OCI-LY1 (cell line): ENCODE data around the gene EEF1E1.

Experiments used
- CTCF ChIP-seq: fragments of 200-600 bp; sonication (generic), shearing (Covaris generic); IDR thresholded peaks from 2 replicates; pipeline ENCODE4 v1.5.1; 2017; ENCODE audit warnings: mild to moderate bottlenecking, antibody characterized with exemption, low read length, moderate library complexity, mixed read lengths
- EZH2 ChIP-seq: fragments of 200-600 bp; sonication (generic), shearing (Covaris generic); IDR thresholded peaks from 2 replicates; pipeline ENCODE4 v1.8.0; 2017; ENCODE audit warnings: borderline replicate concordance, mixed run types, mild to moderate bottlenecking, antibody characterized with exemption, low read length, moderate library complexity, mixed read lengths

DNA sequence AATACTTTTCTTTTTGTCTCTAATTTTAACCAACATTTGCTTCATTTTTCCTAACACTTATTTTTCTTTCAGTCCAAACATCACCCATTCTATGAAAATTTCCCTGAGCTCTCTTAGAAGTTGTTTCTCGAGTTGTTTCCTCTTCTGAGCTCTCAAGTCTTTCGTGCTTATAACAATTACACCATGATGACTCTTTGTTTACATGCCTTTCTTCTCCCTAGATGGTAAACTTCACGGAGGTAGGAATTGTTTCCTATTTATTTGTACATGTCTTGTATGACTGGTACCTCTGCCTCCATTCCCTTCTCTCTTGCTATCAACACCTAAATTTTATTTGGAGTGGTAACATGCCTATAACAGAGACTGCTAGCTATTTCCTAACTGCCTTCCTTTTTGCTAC is 44.6 kb downstream of the EEF1E1 start:
- TF ChIP-seq CTCF (no peak), EZH2 (no peak)
